ENCODE results near the gene PTPMT1.
A peak's percentile ranks its signal among the peaks of the same experiment; 100 is the strongest.

Gene PTPMT1

DNA sequence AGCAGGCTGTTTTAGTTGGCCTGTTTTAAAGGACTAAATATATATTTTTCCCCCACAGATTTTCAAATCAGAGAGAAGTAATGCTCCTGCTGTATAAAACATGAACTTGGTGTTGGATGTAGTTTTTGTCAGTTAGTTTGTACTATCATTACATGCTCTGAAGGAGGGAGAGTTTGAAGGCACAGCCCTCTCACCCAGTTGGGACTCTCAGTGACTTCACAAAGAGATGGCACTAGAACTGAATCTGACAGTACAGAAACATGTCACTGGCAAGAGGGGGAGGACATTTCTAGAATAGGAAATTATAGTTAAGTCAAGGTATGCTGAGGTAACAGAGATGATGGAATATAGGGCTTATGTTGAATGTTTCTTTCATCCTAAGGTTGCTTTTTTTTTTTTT, 49.9 kb downstream of the PTPMT1 start:
- DNase-seq, result no peak

DNA sequence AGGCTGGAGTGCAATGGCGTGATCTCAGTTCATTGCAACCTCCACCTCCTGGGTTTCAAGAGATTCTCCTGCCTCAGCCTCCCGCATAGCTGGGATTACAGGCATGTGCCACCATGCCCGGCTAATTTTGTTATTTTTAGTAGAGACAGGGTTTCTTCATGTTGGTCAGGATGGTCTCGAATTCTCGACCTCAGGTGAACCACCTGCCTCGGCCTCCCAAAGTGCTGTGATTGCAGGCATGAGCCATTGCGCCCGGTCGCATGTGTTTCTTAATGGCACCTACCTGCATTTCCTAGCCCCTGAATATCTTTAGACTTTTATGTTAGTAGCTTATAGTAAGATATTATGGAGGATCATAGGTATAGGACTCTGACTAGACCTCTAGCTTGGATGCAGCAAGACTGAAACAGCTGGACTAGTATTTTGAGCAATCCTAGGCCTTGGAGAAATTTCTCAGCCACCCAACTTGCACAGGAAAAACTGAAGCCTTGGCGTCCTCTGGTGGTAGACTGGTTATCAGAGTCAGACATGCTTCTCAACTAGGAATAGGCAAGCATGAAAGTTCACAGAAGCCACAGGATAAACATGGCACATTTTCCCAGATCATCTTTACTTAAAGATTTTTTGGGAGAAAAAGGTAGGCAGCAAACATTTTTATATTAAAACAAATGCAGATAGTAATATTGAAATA, 51.5 kb downstream of the PTPMT1 start:
- peak; percentile 68 for DNase-seq

DNA sequence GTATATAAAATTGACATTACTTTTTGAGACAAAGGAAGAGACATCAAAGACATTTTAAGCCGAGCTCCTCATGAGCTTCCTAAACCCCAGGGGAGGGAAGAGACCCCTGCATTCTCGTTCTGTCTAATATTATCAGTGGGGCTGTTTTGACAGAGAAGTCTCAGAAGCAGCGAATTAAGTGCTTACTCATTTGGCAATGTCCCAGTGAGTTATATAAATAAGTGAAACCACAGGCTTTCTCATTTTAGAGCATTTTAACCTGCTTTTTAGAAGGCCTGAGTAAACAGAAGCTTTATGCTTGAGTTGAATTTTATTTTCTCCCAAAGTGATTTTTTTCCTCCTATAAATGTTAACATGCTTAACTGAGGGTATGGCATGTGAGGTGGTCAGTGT, 52.0 kb downstream of the PTPMT1 start:
- DNase-seq, result peak; percentile 49

DNA sequence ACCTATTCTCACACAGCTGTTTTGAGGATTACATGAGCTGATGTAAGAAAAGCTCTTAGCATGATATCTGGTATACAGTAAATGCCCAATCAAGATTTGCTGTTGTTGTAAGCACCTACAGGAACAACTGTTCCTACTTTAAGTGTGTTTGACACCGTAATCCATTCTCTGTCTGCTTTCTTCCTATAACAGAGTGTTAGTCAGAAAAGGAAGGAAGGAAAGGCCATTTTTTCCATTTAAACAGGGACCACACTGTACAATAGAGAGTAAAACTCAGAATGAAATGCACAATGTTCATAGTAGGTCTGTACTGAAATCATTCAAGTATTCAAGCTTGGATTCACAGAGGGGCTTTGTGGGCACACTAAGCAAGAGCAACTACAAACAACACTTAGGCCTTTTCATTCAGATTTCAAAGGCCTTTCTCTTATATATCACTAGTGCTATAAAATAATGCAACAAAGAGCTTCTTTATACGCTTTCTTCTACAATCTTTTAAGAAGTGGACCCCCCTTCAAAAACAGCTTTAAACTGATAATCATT, 55.5 kb downstream of the PTPMT1 start:
- DNase-seq, result no peak
